Cardiac fibroblast (primary cell): ENCODE results near the gene ARID4B.
A peak's percentile ranks its signal among the peaks of the same experiment; 100 is the strongest.

Experiments
- DNase-seq, 2 donors: peaks; one replicate each; pipeline versions ENCODE4 v3.0.0 to v3.0.0-alpha.2; 2010; ENCODE audit warnings: low read depth in 2 of 2
- H3K4me3 ChIP-seq, 2 donors: replicated peaks in 1 of 2; 1 replicate in 1 of 2; 2 replicates in 1 of 2; pipeline ENCODE4 v1.5.1; 2011; ENCODE audit warnings: low read depth in 2 of 2, low read length in 2 of 2, mild to moderate bottlenecking in 2 of 2, moderate library complexity in 1 of 2
- TF ChIP-seq, protein P1 (sequence below): IDR thresholded peaks from one replicate; pipeline ENCODE4 v1.5.1; 2011; ENCODE audit warnings: low read depth, mild to moderate bottlenecking, low read length, inconsistent platforms

Gene ARID4B

DNA sequence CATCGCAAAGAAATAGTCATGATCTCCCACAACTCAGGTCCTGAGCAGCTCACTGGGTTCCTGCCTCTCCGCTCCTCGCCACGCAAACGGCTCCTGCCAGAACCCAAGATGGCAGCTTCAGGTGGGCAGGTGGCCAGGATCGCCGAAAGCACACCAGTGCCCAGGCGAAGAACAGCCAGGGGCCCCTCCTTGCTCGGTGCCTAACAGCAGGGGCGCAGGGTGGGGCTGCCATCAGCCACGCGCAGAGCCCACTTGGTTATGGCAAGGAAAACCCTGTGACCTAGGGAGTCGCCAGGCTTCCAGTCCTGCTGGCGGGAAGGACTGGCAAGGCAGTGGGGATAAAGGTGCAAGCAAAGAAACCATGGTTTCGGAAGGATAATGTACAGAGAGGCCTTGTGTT, 47.5 kb downstream of the ARID4B start:
- no peak for DNase-seq
- H3K4me3 ChIP-seq = no peak overlapping the region
- TF ChIP-seq, protein P1, sequence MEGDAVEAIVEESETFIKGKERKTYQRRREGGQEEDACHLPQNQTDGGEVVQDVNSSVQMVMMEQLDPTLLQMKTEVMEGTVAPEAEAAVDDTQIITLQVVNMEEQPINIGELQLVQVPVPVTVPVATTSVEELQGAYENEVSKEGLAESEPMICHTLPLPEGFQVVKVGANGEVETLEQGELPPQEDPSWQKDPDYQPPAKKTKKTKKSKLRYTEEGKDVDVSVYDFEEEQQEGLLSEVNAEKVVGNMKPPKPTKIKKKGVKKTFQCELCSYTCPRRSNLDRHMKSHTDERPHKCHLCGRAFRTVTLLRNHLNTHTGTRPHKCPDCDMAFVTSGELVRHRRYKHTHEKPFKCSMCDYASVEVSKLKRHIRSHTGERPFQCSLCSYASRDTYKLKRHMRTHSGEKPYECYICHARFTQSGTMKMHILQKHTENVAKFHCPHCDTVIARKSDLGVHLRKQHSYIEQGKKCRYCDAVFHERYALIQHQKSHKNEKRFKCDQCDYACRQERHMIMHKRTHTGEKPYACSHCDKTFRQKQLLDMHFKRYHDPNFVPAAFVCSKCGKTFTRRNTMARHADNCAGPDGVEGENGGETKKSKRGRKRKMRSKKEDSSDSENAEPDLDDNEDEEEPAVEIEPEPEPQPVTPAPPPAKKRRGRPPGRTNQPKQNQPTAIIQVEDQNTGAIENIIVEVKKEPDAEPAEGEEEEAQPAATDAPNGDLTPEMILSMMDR = no peak

DNA sequence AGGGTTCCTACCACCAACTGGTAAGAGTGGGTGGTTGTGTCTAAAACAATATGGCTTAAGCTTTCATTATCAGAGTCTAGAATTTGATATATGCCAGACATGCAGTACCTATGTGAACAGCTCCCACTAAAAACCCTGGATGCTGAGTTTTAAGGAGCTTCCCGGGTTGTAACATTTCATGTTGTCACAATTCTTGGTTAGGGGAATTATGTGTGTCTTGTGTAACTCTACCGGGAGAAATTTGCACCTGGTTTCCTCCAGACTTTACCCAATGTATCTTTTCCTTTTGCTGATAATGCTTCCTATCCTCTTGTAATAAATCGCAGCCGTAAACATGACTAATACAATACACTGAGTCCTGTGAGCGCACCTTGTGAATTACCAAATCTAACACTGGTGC, 48.3 kb downstream of the ARID4B start:
- no peak overlapping the region for H3K4me3 ChIP-seq
- TF ChIP-seq, protein P1 = no peak
- no peak for DNase-seq

DNA sequence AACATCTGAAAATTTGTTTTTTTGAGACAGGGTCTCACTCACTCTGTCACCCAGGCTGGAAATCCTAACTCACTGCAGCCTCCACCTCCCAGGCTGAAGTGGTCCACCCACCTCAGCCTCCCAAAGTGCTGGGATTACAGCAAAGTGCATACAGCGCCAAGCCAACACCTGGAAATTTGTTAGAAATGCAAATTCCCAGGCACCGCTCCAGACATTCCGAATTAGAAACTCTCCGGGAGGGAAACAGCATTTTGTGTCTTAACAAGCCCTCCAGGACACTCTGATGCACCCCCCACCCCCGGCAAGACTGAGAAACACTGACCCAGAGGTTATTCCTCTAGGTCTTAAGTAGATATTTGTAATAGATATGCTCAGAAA, 49.1 kb downstream of the ARID4B start:
- TF ChIP-seq, protein P1 = no peak
- no peak for DNase-seq
- no peak overlapping the region for H3K4me3 ChIP-seq

DNA sequence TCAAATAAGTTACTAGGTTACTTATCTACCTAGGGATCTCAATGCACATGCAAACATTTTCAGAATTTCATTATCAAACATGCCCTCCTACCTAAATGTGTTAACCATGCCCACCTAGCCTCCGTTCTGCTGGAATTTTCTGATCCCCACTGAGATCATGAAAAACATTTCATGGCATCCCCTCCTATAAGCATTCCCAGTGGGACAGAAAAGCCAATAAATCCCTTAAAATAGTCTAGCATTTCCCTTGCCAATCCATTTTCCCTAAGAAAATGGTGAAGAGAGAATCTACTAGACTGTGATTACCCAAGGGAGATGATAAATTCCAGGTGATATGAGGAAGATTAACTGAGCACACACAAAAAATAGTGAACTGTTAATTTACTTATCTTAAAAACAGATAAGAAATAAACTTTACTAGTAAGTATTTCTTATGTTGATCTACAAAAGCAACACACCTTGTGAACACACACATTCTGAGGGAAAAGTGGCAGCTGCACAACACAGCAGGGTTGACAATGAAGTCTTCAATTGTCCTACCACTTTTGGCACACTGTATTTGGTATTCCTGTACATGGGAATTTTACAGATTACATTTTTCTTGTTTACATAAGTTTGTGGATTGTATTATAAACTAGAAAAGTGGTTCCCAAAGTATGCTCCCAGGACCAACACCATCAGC, 49.6 kb downstream of the ARID4B start:
- DNase-seq = no peak
- no peak overlapping the region for H3K4me3 ChIP-seq
- TF ChIP-seq, protein P1 = no peak

DNA sequence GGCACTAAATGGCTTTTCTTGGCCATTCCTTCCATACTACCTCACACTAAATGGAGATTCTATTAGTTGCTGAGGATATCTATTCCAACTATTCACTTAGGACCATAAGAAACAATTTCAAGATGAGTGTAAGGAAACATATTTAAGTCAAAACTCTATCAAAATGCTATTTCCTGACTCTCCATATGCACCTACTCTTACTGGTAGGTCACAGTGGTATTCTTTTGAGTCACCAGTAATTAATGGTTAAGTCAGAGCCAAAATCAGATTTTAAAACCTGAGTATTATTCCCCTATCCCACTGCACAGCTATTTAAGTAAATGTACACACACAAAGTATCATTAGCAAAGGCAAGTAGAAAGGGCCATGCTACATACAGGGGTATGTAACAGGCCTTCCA, 50.3 kb downstream of the ARID4B start:
- TF ChIP-seq, protein P1 = no peak
- peak in 1 of 2 donors; percentile 16 for DNase-seq
- no peak overlapping the region for H3K4me3 ChIP-seq

DNA sequence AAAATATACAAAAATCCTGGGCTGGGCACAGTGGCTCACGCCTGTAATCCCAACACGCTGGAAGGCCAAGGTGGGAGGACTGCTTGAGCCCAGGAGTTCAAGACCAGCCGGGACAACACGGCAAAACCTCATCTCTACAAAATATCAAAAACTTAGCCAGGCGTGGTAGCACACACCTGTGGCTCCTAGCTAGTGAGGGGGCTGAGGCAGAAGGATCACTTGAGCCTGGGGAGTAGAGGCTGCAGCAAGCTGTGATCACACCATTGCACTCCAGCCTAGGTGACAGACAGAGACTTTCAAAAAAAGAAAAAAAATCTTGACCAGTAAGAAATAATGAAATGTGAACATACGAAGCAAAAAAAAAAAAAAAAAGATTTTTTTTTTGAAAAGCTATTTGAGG, 52.1 kb downstream of the ARID4B start:
- TF ChIP-seq, protein P1 = no peak
- no peak for DNase-seq
- no peak overlapping the region for H3K4me3 ChIP-seq

DNA sequence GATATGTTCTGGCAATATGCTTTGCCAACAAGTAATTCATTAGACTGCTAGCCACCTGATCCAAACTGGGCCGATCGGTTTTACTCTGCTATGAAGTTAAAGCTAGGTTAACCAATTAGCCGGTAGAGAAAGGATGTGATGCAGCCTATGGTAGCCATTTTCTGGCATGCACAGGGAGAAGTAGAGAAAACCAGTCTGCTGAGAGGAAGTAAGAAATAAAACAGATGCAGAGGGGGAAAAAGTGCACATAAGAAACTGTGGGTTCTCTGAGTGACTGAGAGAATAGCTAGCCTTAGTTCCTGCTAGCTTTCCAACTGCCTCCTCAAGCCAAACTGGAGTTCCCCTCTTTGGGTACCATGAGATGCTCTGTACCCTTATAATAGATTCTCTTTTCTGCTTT, 52.8 kb downstream of the ARID4B start:
- no peak for DNase-seq

More for the DNA sequence above, 52.8 kb downstream of the ARID4B start:
- H3K4me3 ChIP-seq = no peak overlapping the region
- TF ChIP-seq, protein P1 = no peak
